HG02970 (cell line): ENCODE data around the gene TRIM6.

Source experiments
- ATAC-seq: cut with Tn5 transposase; IDR thresholded peaks from one replicate; pipeline ENCODE4 v1.9.1; 2021; ENCODE audit warnings: mild to moderate bottlenecking, moderate library complexity, moderate number of reproducible peaks; ENCODE audit not compliant: unreplicated experiment, low FRiP score

TRIM6 gene

GRCh38 chr11:5658318-5658717 lies 61.9 kb downstream of the TRIM6 start:
- ATAC-seq, result no peak
